22Rv1 (cell line): ENCODE data around the gene IGSF21.

Source experiments
- ZFX ChIP-seq: fragments of 450-650 bp; IDR thresholded peaks from 2 replicates; pipeline ENCODE4 v1.6.1; 2017; ENCODE audit warnings: antibody characterized with exemption, borderline replicate concordance
- TF ChIP-seq, protein P1 (sequence below): fragments of 450-650 bp; IDR thresholded peaks from 2 replicates; pipeline ENCODE4 v1.5.1; 2017; ENCODE audit warnings: mild to moderate bottlenecking

DNA sequence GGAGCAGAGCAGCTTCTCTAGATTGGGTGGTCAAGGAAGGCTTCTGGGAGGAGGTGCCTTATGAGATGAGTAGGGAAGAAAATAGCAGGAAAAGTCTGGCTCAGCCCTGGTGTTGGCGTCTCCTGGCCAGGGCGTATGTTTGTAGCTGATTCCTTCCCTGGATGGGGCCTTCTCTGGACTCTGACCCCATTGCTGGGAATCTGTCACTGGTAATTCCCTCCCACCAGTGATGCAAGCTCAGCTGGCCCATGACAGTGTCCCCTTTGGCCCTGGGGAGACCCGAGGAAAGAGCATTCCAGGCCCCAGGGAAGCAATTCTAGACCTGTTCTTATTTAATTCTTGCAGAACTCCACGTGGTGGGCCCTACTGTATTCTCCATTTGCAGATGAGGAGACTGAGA, 20.7 kb downstream of the IGSF21 start:
- TF ChIP-seq, protein P1, sequence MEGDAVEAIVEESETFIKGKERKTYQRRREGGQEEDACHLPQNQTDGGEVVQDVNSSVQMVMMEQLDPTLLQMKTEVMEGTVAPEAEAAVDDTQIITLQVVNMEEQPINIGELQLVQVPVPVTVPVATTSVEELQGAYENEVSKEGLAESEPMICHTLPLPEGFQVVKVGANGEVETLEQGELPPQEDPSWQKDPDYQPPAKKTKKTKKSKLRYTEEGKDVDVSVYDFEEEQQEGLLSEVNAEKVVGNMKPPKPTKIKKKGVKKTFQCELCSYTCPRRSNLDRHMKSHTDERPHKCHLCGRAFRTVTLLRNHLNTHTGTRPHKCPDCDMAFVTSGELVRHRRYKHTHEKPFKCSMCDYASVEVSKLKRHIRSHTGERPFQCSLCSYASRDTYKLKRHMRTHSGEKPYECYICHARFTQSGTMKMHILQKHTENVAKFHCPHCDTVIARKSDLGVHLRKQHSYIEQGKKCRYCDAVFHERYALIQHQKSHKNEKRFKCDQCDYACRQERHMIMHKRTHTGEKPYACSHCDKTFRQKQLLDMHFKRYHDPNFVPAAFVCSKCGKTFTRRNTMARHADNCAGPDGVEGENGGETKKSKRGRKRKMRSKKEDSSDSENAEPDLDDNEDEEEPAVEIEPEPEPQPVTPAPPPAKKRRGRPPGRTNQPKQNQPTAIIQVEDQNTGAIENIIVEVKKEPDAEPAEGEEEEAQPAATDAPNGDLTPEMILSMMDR = no peak
- no peak for TF ChIP-seq ZFX
